ENCODE data around the gene MRPL49. TPM values are rescaled to one million over a fixed set of nuclear protein-coding genes. Genes with fewer than 3 reads are reported as not detected.

Gene MRPL49
- polyA plus RNA-seq, 2 of the 4 experiments (the other 2 are of a cell fraction): 55.5 to 65.5 TPM

- no peak for FAIRE-seq
- ChIA-PET POLR2A (interaction anchor here (0.7 to 3.0 kb wide), 2 partner anchors 15 to 16 kb away, joined by 3 to 8 read pairs; partner anchors contain the start of gene TM7SF2), CTCF (interaction anchor here (1.0 to 9.2 kb wide), 5 partner anchors 9 to 82 kb away, joined by 3 to 153 read pairs (median 5); partner anchors contain the start of genes ARL2 and TM7SF2)
- 56% methylated on average over 8 of the region's 8 CpGs for WGBS (ENCODE audit: missing lambda C conversion rate)
- H3K27ac ChIP-seq: peak overlapping the region; percentile 95 to 96
- H3K4me1 ChIP-seq: peaks cover 8% of the 10 kb centered on the region; the same call in 1 of the 3 replicates
- peak overlapping the region; percentile 98 for H3K4me2 ChIP-seq
- peak overlapping the region; percentile 95 for H3K4me3 ChIP-seq
- no peaks in the 10 kb centered on the region for H3K9me3 ChIP-seq
- TF ChIP-seq FOSL2 (IDR thresholded peaks at IDR 0.05) (no peak), FOSL2 (CRISPR knock-in tag; IDR thresholded peaks at IDR 0.05) (no peak), JUN (IDR thresholded peaks at IDR 0.05) (no peak), USF2 (IDR thresholded peaks at IDR 0.05) (no peak), KDM5A (IDR thresholded peaks at IDR 0.05) (no peak), MAFK (IDR thresholded peaks at IDR 0.05; ENCODE audit: partially characterized antibody) (no peak), SMC3 (IDR thresholded peaks at IDR 0.05) (no peak), BHLHE40 (IDR thresholded peaks at IDR 0.05; ENCODE audit: low read depth, low read length) (no peak), EHF (CRISPR knock-in tag; IDR thresholded peaks at IDR 0.05) (no peak), EHMT2 (IDR thresholded peaks at IDR 0.05; ENCODE audit: low read depth) (no peak), POLR2A (IDR thresholded peaks at IDR 0.05; ENCODE audit: low read length) (no peak), ZFP36 (IDR thresholded peaks at IDR 0.05; ENCODE audit: borderline replicate concordance, partially characterized antibody) (no peak), CTCF (IDR thresholded peaks at IDR 0.05) (no peak), POLR2AphosphoS2 (conservative IDR thresholded peaks at IDR 0.05; ENCODE audit: low read length) (no peak), SREBF2 (IDR thresholded peaks at IDR 0.05) (no peak), MAZ (IDR thresholded peaks at IDR 0.05; ENCODE audit: borderline replicate concordance, low read depth, low read length) (no peak), PBX3 (IDR thresholded peaks at IDR 0.05) (no peak)
- no peak for DNase-seq (ENCODE audit: low read depth in 1 of 2, low spot score in 1 of 2)
- peak; percentile 26 to 28; a peak in 4 of 6 replicates for ATAC-seq
Observed at GRCh38 chr11:65096926-65097325, 25.2 kb upstream of the MRPL49 start.

DNA sequence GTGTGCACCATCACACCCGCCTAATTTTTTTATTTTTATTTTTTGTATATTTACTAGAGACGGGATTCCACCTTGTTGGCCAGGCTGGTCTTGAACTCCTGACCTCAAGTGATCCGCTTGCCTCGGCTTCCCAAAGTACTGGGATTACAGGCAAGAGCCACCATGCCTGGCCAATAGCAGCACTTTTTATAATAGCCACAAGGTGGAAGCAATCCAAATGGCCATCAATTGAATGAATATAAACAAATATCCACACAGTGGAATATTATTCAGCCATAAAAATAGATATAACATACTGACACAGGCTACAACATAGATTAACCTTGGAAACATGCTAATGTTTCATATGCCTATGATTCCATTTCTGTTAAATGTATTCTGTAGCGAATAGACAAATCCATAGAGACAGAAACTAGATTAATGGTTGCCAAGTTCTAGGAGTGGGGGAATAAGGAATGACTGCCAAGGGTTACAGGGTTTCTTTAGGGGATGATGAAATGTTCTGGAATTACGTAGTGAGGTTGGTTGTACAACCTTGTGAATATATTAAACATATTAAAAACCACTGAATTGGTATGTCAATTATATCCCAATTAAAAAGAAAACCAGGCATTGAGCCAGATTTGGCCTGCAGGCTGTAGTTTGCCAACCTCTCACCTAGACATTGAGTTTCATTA, 21.3 kb upstream of the MRPL49 start:
- Histone ChIP-seq H3K4me3 (no peak overlapping the region), H3K4me1 (peaks cover 8% of the 10 kb centered on the region; the same call in 1 of the 3 replicates), H3K9me3 (no peaks in the 10 kb centered on the region), H3K27ac (no peak overlapping the region), H3K4me2 (no peak overlapping the region)
- TF ChIP-seq MYC (IDR thresholded peaks at IDR 0.05; ENCODE audit: borderline replicate concordance, low read length): no peak
- no peak for TF ChIP-seq EHF (CRISPR knock-in tag; IDR thresholded peaks at IDR 0.05)
- TF ChIP-seq NFE2L2 (conservative IDR thresholded peaks at IDR 0.05; ENCODE audit: low read length): no peak
- TF ChIP-seq REST (IDR thresholded peaks at IDR 0.05): no peak
- TF ChIP-seq PHF8 (IDR thresholded peaks at IDR 0.05; ENCODE audit: borderline replicate concordance, low read depth): no peak
- TF ChIP-seq HDAC2 (IDR thresholded peaks at IDR 0.05): no peak
- no peak for TF ChIP-seq PBX3 (IDR thresholded peaks at IDR 0.05)
- TF ChIP-seq RNF2 (IDR thresholded peaks at IDR 0.05; ENCODE audit: borderline replicate concordance, low read depth): no peak
- POLR2A ChIA-PET: interaction anchor here (0.6 to 2.3 kb wide), 4 partner anchors 9 to 451 kb away, joined by 3 to 13 read pairs (median 4); partner anchors contain the start of genes TM7SF2 and ZNHIT2
- CTCF ChIA-PET: interaction anchor here (2.1 to 9.2 kb wide), 3 partner anchors 9 to 12 kb away, joined by 14 to 153 read pairs (median 24); partner anchors contain the start of gene TM7SF2
- FAIRE-seq (no peak), DNase-seq (ENCODE audit: low read depth in 1 of 2, low spot score in 1 of 2) (no peak), ATAC-seq (no peak)
- 82% methylated on average over 6 of the region's 6 CpGs for WGBS (ENCODE audit: missing lambda C conversion rate)
